HG03342 (cell line): ENCODE measurements around the gene SH3BP5.

Experiments used
- ATAC-seq: cut with Tn5 transposase; IDR thresholded peaks from one replicate; pipeline ENCODE4 v1.9.1; 2021; ENCODE audit warnings: mild to moderate bottlenecking, moderate library complexity; ENCODE audit not compliant: unreplicated experiment

SH3BP5 gene

GRCh38 chr3:15279671-15280402, 52.5 kb downstream of the SH3BP5 start:
- ATAC-seq: no peak

- ATAC-seq: no peak
These were observed 53.2 kb downstream of the SH3BP5 start for GRCh38 chr3:15279205-15279604.

- ATAC-seq: no peak
These were observed 54.4 kb downstream of the SH3BP5 start for GRCh38 chr3:15277861-15278500.

- no peak for ATAC-seq
These were observed 56.2 kb downstream of the SH3BP5 start for GRCh38 chr3:15276028-15276724.

GRCh38 chr3:15273227-15273626, 59.2 kb downstream of the SH3BP5 start:
- ATAC-seq: no peak

GRCh38 chr3:15272426-15273196, 59.8 kb downstream of the SH3BP5 start:
- no peak for ATAC-seq

- ATAC-seq: peak; percentile 57
These were observed 60.5 kb downstream of the SH3BP5 start for GRCh38 chr3:15271785-15272381.

GRCh38 chr3:15271030-15271429, 61.4 kb downstream of the SH3BP5 start:
- ATAC-seq: no peak

GRCh38 chr3:15269091-15269989, 63.0 kb downstream of the SH3BP5 start:
- ATAC-seq: peak; percentile 48

- ATAC-seq: peak; percentile 37
These were observed 64.3 kb downstream of the SH3BP5 start for GRCh38 chr3:15268033-15268631.

GRCh38 chr3:15267502-15267901, 64.9 kb downstream of the SH3BP5 start:
- no peak for ATAC-seq

- ATAC-seq: no peak
These were observed 65.6 kb downstream of the SH3BP5 start for GRCh38 chr3:15266510-15267376.

GRCh38 chr3:15265655-15266509, 66.5 kb downstream of the SH3BP5 start:
- ATAC-seq: no peak

GRCh38 chr3:15264486-15264885, 67.9 kb downstream of the SH3BP5 start:
- no peak for ATAC-seq

- no peak for ATAC-seq
These were observed 68.5 kb downstream of the SH3BP5 start for GRCh38 chr3:15263926-15264325.

GRCh38 chr3:15263120-15263519, 69.3 kb downstream of the SH3BP5 start:
- ATAC-seq: no peak

- ATAC-seq: no peak
These were observed 70.4 kb downstream of the SH3BP5 start for GRCh38 chr3:15262021-15262420.

- no peak for ATAC-seq
These were observed 71.1 kb downstream of the SH3BP5 start for GRCh38 chr3:15261274-15261673.
